Measurements from ENCODE around the gene HOXA11. TPM values are rescaled to one million over a fixed set of nuclear protein-coding genes. Genes with fewer than 3 reads are reported as not detected.

HOXA11 gene
- total and polyA plus RNA-seq, 10 of the 15 experiments (the other 5 are each of a cell fraction or from before 2014, with no cell fraction given), result not detected

GRCh38 chr7:27147199-27148030, 37.6 kb downstream of the HOXA11 start, which contains the start of gene HOXA6 (continued):
- TF ChIP-seq, protein P1, sequence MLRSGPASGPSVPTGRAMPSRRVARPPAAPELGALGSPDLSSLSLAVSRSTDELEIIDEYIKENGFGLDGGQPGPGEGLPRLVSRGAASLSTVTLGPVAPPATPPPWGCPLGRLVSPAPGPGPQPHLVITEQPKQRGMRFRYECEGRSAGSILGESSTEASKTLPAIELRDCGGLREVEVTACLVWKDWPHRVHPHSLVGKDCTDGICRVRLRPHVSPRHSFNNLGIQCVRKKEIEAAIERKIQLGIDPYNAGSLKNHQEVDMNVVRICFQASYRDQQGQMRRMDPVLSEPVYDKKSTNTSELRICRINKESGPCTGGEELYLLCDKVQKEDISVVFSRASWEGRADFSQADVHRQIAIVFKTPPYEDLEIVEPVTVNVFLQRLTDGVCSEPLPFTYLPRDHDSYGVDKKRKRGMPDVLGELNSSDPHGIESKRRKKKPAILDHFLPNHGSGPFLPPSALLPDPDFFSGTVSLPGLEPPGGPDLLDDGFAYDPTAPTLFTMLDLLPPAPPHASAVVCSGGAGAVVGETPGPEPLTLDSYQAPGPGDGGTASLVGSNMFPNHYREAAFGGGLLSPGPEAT (IDR thresholded peaks at IDR 0.05; ENCODE audit: low read depth), result no peak
- TF ChIP-seq HDAC2 (IDR thresholded peaks at IDR 0.05) (no peak), EZH2 (IDR thresholded peaks at IDR 0.05; ENCODE audit: borderline replicate concordance, control insufficient read depth, low read depth, low read length) (no peak), ZNF207 (IDR thresholded peaks at IDR 0.05; ENCODE audit: borderline replicate concordance) (no peak), PRDM15 (CRISPR knock-in tag; IDR thresholded peaks at IDR 0.05) (no peak), DPF2 (IDR thresholded peaks at IDR 0.05) (no peak), BMI1 (IDR thresholded peaks at IDR 0.05; ENCODE audit: borderline replicate concordance) (no peak)
